VCaP (cell line): ENCODE data around the gene GALNT8.

Experiments used
- H3K27ac ChIP-seq: fragments of 450-650 bp; 2 replicates; pipeline ENCODE4 v1.5.1; 2017
- TF ChIP-seq, protein P1 (sequence below): fragments of 450-650 bp; conservative IDR thresholded peaks from 2 replicates; pipeline ENCODE4 v1.5.1; 2017; ENCODE audit warnings: mild to moderate bottlenecking, moderate library complexity

GALNT8 gene

DNA sequence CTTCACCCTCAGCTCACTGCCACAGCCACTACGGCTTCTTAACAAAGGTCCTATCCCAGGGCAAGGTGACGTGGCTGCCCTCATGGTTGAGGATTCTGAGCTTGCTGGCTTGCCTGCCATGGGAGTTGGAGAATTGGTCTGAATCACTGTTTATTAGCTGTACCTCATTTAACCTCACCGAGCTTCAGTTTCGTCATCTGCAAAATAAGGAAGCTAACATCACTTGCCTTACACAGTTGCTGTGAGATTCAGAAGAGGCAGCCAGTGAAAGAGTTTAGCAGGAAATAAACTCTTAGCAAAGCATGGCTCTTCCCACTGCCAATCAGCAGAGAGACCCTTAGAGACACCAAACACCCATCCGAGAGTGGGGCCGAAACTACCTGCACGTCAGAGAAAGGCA, 99.5 kb downstream of the GALNT8 start:
- no peak overlapping the region for H3K27ac ChIP-seq
- TF ChIP-seq, protein P1, sequence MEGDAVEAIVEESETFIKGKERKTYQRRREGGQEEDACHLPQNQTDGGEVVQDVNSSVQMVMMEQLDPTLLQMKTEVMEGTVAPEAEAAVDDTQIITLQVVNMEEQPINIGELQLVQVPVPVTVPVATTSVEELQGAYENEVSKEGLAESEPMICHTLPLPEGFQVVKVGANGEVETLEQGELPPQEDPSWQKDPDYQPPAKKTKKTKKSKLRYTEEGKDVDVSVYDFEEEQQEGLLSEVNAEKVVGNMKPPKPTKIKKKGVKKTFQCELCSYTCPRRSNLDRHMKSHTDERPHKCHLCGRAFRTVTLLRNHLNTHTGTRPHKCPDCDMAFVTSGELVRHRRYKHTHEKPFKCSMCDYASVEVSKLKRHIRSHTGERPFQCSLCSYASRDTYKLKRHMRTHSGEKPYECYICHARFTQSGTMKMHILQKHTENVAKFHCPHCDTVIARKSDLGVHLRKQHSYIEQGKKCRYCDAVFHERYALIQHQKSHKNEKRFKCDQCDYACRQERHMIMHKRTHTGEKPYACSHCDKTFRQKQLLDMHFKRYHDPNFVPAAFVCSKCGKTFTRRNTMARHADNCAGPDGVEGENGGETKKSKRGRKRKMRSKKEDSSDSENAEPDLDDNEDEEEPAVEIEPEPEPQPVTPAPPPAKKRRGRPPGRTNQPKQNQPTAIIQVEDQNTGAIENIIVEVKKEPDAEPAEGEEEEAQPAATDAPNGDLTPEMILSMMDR: no peak

DNA sequence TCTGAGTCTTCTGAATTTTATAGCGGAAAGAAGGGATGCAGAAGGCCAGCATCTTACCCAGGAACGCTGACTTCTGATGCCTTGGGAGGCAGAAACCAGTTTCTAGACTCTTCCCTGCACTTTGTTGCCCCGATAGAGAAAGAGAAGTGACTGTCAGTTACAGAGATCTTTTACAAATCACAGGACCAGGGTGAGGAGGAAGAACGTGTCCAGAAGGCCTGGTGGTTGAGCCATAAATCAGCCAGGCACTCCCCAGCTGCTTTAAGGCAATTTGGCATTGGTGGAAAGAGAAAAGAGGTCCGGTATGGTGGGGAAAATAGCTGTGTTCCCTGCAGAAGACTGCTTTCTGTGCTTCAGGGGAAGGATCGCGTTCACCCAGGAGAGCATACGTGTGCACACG, 100.8 kb downstream of the GALNT8 start:
- H3K27ac ChIP-seq: no peak overlapping the region
- TF ChIP-seq, protein P1: no peak
